Stimulated activated CD8-positive, alpha-beta memory T cell treated with anti-CD3 and anti-CD28 coated beads, Interleukin-2, amount 100 ng/mL, for 48 hours (primary cell): Measurements from ENCODE around the gene PRMT3.
"Not testable (repeated sequence)": the region's sequence is repeated elsewhere in the genome, so short reads cannot be mapped to it uniquely, and the experiment has no call there.

ENCODE experiments used
- DNase-seq, 2 donors: peaks; one replicate each; pipeline ENCODE4 v3.0.0-alpha.2; 2020; ENCODE audit warnings: low read depth in 2 of 2

PRMT3 gene

DNA sequence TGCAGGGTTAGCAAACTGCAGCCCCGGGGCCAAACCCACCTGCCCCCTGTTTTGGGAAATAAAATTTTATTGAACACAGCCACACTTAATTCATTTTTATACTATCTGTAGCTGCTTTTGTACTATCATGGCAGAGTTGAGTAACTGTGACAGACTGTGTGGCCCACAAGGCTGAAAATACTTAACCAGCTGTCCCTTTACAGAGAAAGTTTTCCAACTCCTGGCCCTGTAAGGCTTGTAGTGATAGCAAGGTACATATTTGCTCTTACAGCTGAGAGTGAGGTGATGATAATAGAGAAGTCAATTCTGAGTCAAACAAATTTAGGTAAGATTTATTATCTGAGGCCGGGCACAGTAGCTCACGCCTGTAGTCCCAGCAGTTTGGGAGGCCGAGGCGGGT lies 124.5 kb downstream of the PRMT3 start:
- no peak for DNase-seq

- DNase-seq = no peak
Measured at GRCh38 chr11:20512869-20513268, 125.4 kb downstream of the PRMT3 start.

- DNase-seq = no peak
Measured at GRCh38 chr11:20518323-20518834, 130.9 kb downstream of the PRMT3 start.

DNA sequence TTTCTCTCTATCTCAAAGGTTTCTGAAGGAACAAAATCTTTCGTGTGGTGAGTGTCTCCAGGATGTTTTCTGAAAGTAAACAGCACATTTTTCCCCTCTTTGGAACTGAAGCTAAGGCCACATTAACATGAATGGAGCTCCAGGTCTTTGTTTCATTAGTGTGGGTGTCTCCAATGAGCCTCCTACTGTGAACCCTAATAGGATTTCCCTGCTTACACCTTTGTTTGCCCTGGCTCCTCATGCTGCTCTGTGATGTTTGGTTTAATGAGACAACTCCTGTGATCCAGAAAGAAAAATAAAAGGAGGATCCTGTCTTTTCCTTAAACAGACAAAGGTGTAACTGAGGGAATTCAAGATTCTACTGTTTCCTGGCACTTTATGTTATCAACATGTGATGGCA lies 135.0 kb downstream of the PRMT3 start:
- DNase-seq = no peak

- DNase-seq = no peak
Measured at GRCh38 chr11:20529757-20530156, 142.2 kb downstream of the PRMT3 start.

- DNase-seq = no peak
Measured at GRCh38 chr11:20530942-20531703, 143.6 kb downstream of the PRMT3 start.

DNA sequence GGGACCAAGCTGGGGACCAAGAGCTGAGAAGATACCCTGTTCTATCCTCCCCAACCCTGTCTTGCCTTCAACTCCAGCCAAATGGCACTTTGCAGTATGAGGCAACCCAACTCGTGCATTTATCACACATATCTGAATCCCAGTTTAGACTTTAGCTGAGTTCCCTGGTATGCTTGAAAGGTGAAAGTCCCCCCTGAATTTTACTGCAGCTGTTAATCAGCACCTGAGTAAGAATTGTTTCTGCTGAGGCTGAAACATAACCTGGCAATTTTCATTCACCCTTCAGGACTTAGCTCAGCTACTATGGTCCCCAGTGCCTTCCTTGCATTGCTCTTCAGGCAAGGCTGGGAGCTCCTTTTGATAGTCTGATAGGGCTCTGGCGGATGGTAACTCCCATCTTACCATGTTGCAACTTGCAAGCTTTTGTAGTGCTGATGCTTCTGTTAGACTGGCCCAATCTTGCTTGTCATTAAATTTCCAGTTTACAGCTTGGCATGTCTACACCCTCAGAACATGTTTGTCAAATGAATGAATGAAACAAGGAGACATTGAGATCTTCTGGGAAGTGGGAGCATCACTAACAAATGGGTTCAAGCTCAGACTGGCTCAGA lies 147.9 kb downstream of the PRMT3 start:
- DNase-seq = no peak

DNA sequence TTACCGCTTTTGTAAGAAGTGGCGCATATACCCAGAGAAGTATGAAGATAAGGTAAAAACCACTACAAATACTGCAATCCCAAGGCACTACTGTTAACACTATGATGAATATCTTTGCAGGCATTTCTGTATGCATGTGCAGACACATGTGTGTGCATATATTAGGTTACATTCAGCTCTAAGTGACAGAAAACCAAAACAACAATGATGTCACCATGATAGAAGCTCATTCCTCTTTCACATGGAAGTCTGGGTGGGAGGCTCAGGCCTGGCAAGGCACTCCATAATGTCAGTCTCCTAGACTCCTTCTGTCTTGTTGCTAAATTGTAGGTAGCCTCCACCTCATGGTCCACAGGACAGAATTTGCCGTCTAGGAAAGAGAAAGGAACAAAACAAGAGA lies 148.8 kb downstream of the PRMT3 start:
- DNase-seq = no peak

DNA sequence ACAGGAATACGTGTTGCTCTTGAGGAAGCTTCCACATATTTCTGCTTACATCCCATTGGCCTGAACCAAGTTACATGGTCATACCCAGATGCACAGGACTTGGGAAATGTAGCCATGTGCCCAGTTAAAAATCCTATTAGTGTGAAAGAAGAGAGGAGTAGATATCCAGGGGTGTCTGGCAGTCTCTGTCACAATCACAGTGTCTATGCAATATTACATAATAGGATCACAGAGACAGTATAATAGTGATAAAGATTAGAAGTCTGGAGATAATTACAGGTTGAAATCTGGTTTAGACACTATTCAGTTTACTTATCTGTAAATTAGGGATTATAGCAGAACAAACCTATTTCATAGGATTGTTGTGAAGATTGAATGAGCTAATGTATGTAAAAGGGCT lies 149.3 kb downstream of the PRMT3 start:
- DNase-seq = no peak

- DNase-seq = no peak
Measured at GRCh38 chr11:20541503-20541902, 154.0 kb downstream of the PRMT3 start.

DNA sequence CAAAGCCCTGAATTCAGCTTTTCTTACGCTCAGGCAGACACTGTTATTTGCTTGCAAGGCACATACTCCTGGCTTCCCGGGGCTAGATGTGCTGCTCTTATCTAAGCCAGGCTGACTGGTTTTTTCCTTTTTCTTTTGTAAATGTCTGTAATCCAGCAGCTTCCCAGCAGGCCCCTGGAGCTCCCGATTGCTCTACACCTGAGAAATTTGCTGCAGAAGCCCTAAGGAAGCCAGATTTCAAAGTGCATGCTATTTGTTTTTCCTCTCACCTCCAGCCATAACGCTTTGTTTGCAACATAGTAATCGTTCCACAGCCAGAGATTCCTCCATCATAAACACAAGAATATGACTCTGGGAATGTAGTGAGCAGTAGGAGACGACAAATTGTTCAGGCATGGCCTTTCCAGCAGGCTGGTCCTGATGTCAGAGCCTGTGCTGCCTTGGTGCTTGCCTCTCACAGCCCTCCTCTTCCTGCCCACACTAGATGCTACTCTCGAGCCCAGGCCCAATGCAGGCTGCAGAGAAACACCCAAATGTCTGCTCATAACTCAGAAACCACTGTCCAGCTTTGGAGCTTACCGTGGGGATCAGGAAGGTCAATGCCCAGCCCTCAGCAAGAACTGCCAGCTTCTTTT lies 157.2 kb downstream of the PRMT3 start:
- DNase-seq = no peak

DNA sequence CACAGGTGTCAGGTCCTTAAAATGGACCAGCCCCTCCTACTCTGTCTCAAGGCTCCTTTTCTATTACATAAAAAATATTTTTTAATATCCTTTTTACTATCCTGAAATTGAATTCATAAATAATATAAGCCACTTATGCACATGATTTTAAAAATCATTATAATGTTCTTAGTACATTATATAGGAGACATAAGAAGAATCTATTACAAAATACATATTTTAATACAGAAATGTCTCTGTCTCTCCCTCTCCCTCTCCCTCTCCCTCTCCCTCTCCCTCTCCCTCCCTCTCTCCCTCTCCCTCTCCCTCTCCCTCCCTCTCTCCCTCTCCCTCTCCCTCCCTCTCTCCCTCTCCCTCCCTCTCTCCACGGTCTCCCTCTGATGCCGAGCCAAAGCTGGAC lies 159.9 kb downstream of the PRMT3 start:
- DNase-seq = no peak

DNA sequence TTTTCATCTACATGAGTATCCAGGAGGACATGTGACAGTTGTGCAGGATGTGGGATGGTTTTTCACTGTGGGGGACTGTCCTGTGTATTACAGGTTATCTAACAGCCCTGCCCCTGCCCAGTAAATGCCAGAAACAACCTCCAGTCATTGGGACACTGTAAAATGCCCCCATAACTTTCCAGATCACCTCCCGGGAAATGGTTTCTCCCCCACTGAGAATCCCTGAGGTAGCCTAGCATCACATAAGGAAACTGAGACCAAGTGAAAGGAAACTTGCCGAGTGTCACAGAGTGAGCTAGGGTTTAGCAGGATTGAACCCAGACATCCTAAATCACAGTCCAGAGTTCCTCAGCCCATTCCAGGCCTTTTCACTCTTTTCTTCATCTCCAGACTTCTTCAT lies 163.6 kb downstream of the PRMT3 start:
- no peak for DNase-seq

- no peak for DNase-seq
Measured at GRCh38 chr11:20555783-20556182, 168.3 kb downstream of the PRMT3 start.

DNA sequence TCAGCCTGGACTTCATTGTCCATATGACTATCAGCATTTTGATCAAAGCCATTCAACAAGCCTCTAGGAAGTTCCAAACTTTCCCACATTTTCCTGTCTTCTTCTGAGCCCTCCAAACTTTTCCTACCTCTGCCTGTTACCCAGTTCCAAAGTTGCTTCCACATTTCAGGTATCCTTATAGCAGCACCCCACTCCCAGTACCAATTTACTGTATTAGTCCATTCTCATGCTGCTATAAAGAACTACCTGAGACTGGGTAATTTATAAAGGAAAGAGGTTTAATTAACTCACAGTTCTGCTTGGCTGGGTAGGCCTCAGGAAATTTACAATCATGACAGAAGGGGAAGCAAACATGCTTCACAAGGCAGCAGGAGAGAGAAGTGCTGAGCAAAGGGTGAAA lies 168.9 kb downstream of the PRMT3 start:
- DNase-seq = not testable (repeated sequence)

DNA sequence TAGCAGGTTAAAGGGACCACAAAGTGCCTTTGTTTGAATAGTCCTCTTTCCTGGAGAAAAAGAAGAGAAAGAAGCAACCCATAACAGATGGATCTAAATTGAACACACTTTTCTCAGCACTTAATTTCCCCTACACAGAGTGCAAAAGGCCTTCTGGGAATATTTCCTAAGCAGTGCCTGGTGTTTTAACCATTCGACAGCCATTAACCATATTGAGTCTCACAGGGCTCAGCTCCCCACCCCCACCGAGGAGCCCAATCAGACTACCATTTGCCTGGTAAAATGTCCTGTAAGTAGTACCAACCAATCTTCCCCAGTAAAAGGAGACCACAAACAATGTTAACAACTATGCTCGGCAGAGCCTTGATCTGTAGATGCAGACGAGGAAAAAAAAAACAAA lies 171.2 kb downstream of the PRMT3 start:
- DNase-seq = no peak
